AG04450 (cell line): Measurements from ENCODE around the gene VPS41. TPM values are rescaled to one million over a fixed set of nuclear protein-coding genes. Genes with fewer than 3 reads are reported as not detected.

Experiments
- CTCF ChIA-PET: fragments of 300-600, 350-600 bp; formaldehyde crosslinking; extraction: SDS; loops from one replicate; lab custom pipeline; 2022; ENCODE audit warnings: antibody characterized with exemption, inconsistent platforms; lab: Charles Lee
- POLR2A ChIA-PET: fragments of 350-600 bp; formaldehyde crosslinking; extraction: SDS; loops from one replicate; lab custom pipeline; 2021; ENCODE audit warnings: antibody characterized with exemption, inconsistent platforms; lab: Yijun Ruan, JAX
- DNase-seq: peaks from one replicate; pipeline ENCODE4 v3.0.0-alpha.2; 2011; ENCODE audit warnings: low read depth, low spot score
- H3K27ac ChIP-seq: one replicate; pipeline ENCODE4 v1.5.1; 2012; ENCODE audit warnings: low read depth, low read length, control low read depth
- H3K27me3 ChIP-seq: one replicate; pipeline ENCODE4 v1.6.0; 2012; ENCODE audit warnings: low read length; ENCODE audit not compliant: control insufficient read depth, insufficient read depth
- H3K4me3 ChIP-seq: 2 replicates; pipeline ENCODE4 v1.5.1; 2011; ENCODE audit warnings: mild to moderate bottlenecking, low read depth, low read length, control low read depth
- H3K9me3 ChIP-seq: 2 replicates; pipeline ENCODE4 v1.5.1; 2012; ENCODE audit warnings: low read length; ENCODE audit not compliant: control insufficient read depth, insufficient read depth
- polyA minus RNA-seq: library from RNA; depleted of rRNA, polyadenylated mRNA; stranded (reverse); fragments of >200 nt; gene quantifications from 2 replicates; pipeline ENCODE4 v1.2.3, GENCODE V29; 2011; rRNA and poly(A)+ RNA removed
- polyA plus RNA-seq: library from polyadenylated mRNA; depleted of rRNA; stranded (reverse); fragments of >200 nt; gene quantifications from 2 replicates; pipeline ENCODE4 v1.2.3, GENCODE V29; 2011; rRNA removed
- TF ChIP-seq, protein P1 (sequence below): IDR thresholded peaks from 2 replicates; pipeline ENCODE4 v1.5.1; 2011; ENCODE audit warnings: low read depth, low read length, control low read depth, inconsistent platforms

VPS41 gene
- 41.6 and 67.1 TPM in 2 replicates for polyA plus RNA-seq
- polyA minus RNA-seq, result 40.7 and 49.6 TPM in 2 replicates

DNA sequence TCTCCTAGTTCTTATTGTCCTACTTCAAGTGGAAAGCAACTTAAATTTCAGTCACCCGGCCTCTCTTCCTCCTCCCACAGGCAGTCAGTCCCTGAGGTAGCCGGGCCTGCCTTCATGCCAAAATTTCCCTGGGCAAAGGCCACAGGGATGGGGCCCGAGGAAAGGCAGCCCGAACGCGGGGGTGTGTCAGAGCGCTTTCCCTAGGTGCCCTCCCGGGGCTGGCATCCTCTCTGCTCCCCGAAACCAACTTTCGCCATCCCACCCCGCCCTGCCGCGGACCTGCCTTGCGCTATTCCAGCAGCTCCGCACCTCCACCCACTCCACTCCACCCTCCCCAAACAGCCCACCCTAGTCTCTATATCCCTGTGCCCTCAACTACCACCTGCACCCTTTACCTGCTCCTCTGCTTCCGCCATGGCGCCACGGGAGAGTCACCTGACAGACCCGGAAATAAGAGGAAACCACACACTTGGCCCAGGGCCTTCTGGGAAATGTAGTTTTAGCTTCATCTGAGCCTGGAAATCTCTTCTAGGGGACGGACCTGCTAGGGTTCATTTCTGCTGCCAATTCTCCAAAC is at the start of gene VPS41:
TSS of gene VPS41 (minus strand) at position 433 of the 577 bp plus-strand sequence. CDS start at position 416, 17 bp downstream.
- Histone ChIP-seq H3K4me3 (peak within 1 kb of the TSS; percentile 91), H3K27ac (no peak within 1 kb of the TSS), H3K27me3 (no peaks in the 10 kb centered on the region), H3K9me3 (no peaks in the 10 kb centered on the region)
- ChIA-PET CTCF (interaction anchor here (1.0 to 1.9 kb wide), 2 partner anchors 23 to 31 kb away, joined by 4 to 14 read pairs; no protein-coding TSS in a partner anchor), POLR2A (interaction anchor here (0.6 kb wide), 1 partner anchor 18 kb away, joined by 3 read pairs; no protein-coding TSS in a partner anchor)
- peak; percentile 15 for DNase-seq
- TF ChIP-seq, protein P1, sequence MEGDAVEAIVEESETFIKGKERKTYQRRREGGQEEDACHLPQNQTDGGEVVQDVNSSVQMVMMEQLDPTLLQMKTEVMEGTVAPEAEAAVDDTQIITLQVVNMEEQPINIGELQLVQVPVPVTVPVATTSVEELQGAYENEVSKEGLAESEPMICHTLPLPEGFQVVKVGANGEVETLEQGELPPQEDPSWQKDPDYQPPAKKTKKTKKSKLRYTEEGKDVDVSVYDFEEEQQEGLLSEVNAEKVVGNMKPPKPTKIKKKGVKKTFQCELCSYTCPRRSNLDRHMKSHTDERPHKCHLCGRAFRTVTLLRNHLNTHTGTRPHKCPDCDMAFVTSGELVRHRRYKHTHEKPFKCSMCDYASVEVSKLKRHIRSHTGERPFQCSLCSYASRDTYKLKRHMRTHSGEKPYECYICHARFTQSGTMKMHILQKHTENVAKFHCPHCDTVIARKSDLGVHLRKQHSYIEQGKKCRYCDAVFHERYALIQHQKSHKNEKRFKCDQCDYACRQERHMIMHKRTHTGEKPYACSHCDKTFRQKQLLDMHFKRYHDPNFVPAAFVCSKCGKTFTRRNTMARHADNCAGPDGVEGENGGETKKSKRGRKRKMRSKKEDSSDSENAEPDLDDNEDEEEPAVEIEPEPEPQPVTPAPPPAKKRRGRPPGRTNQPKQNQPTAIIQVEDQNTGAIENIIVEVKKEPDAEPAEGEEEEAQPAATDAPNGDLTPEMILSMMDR, result no peak

GRCh38 chr7:38955892-38956291 is 46.9 kb upstream of the VPS41 start:
- Histone ChIP-seq H3K9me3 (no peaks in the 10 kb centered on the region), H3K27me3 (no peaks in the 10 kb centered on the region), H3K4me3 (no peak overlapping the region), H3K27ac (no peak overlapping the region)
- CTCF ChIA-PET, result no interaction called here
- TF ChIP-seq, protein P1, result no peak
- no peak for DNase-seq
- POLR2A ChIA-PET, result no interaction called here

DNA sequence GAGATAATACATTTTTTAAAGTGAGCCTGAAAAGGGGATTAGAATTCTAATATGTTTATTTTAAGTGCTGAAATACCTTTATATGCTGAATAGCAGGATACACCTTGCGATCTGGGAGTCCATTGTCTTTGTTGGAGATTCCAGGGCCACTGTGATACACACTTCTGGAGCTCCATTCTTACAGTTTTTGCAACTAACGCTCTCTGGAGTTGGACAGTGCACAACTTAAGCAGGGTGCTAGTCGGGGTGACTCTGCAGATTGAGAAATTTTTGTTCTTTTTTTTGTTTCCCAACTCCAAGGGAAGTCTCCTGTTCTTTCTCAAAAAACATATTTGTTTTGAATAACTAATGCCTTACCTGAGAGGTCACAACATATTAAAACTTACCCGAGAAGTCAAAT is 45.0 kb upstream of the VPS41 start:
- DNase-seq, result no peak
- POLR2A ChIA-PET, result no interaction called here
- no peak overlapping the region for H3K4me3 ChIP-seq
- H3K9me3 ChIP-seq, result no peaks in the 10 kb centered on the region
- no peaks in the 10 kb centered on the region for H3K27me3 ChIP-seq
- no peak overlapping the region for H3K27ac ChIP-seq
- TF ChIP-seq, protein P1, result no peak
- CTCF ChIA-PET, result interaction anchor here (1.0 to 1.3 kb wide), 2 partner anchors 21 to 22 kb away, joined by 5 read pairs; no protein-coding TSS in a partner anchor

DNA sequence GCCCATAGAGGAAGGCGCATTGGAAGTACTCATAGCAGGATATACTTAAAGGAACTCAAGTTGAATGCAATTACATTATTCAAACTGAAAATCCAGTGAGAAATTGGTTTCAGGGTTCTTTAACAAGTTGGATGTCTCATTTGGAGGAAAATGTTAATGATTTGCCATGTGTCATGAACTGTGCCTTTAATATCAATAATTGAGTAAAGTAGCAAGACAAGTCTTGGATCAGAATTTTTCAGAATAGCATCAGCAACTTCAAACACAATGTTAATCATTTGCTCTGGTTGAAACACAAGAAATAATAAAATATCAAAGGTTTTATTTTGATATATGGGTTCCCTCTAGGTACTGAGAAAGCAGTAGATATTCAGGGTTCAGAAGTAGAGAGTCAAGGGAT is 44.2 kb upstream of the VPS41 start:
- no peak for DNase-seq
- POLR2A ChIA-PET, result no interaction called here
- H3K27me3 ChIP-seq, result no peaks in the 10 kb centered on the region
- no peaks in the 10 kb centered on the region for H3K9me3 ChIP-seq
- CTCF ChIA-PET, result interaction anchor here (1.3 kb wide), 1 partner anchor 21 kb away, joined by 5 read pairs; no protein-coding TSS in a partner anchor
- TF ChIP-seq, protein P1, result no peak
- no peak overlapping the region for H3K27ac ChIP-seq
- H3K4me3 ChIP-seq, result no peak overlapping the region

- Histone ChIP-seq H3K27ac (no peak overlapping the region), H3K27me3 (no peaks in the 10 kb centered on the region), H3K9me3 (no peaks in the 10 kb centered on the region), H3K4me3 (no peak overlapping the region)
- TF ChIP-seq, protein P1, result no peak
- CTCF ChIA-PET, result interaction anchor here (1.4 kb wide), 1 partner anchor 19 kb away, joined by 4 read pairs; no protein-coding TSS in a partner anchor
- DNase-seq, result no peak
- POLR2A ChIA-PET, result no interaction called here
Measured at GRCh38 chr7:38951213-38951612, 42.2 kb upstream of the VPS41 start.
